Measurements from ENCODE around the gene DDX1.

DNA sequence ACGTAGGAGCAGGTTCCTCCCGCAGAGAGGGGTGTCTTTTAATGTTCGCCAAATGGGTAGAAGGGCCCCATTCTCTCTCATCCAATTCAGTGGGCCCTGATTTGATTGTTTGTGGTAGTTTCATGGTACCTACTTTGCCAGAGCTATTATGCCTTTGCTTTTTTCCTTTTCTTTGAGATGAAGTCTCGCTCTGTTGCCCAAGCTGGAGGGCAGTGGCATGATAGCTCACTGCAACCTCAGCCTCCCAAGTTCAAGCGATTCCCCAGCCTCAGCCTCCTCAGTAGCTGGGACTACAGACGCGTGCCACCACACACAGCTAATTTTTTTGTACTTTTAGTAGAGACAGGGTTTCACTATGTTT lies 59.7 kb downstream of the DDX1 start:
- TF ChIP-seq, protein P1, sequence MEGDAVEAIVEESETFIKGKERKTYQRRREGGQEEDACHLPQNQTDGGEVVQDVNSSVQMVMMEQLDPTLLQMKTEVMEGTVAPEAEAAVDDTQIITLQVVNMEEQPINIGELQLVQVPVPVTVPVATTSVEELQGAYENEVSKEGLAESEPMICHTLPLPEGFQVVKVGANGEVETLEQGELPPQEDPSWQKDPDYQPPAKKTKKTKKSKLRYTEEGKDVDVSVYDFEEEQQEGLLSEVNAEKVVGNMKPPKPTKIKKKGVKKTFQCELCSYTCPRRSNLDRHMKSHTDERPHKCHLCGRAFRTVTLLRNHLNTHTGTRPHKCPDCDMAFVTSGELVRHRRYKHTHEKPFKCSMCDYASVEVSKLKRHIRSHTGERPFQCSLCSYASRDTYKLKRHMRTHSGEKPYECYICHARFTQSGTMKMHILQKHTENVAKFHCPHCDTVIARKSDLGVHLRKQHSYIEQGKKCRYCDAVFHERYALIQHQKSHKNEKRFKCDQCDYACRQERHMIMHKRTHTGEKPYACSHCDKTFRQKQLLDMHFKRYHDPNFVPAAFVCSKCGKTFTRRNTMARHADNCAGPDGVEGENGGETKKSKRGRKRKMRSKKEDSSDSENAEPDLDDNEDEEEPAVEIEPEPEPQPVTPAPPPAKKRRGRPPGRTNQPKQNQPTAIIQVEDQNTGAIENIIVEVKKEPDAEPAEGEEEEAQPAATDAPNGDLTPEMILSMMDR (conservative IDR thresholded peaks at IDR 0.05; ENCODE audit: low read length), result no peak
- TF ChIP-seq EZH2phosphoT487 (IDR thresholded peaks at IDR 0.05; ENCODE audit: borderline replicate concordance, low read depth, low read length), result no peak
